Activated CD8-positive, alpha-beta T cell treated with anti-CD3 and anti-CD28 coated beads, Interleukin-2, amount 10 ng/mL, durations not matched to agents 7 days and 5 days (primary cell): ENCODE results near the gene HNRNPC. TPM values are rescaled to one million over a fixed set of nuclear protein-coding genes. Genes with fewer than 3 reads are reported as not detected.
"Not testable (repeated sequence)": the region's sequence is repeated elsewhere in the genome, so short reads cannot be mapped to it uniquely, and the experiment has no call there.

Experiments
- ATAC-seq: fragments of 150-1000 bp; cut with Tn5 transposase; one replicate; pipeline ENCODE4 v1.10.0; 2021; ENCODE audit warnings: moderate library complexity
- CTCF ChIA-PET: fragments of 350-600 bp; sonication (Branson Sonifier 250); formaldehyde crosslinking; loops from one replicate; lab custom pipeline; 2021; ENCODE audit warnings: antibody characterized with exemption; lab: Charles Lee
- POLR2A ChIA-PET: fragments of 350-600 bp; sonication (Branson Sonifier 250); formaldehyde crosslinking; loops from one replicate; lab custom pipeline; 2021; ENCODE audit warnings: antibody characterized with exemption; lab: Charles Lee
- DNase-seq: peaks from one replicate; pipeline ENCODE4 v3.0.0-alpha.2; 2020
- H3K27ac Mint-ChIP-seq: one replicate; pipeline ENCODE4 v1.8.0; 2021; ENCODE audit warnings: mild to moderate bottlenecking, mixed read lengths
- H3K27me3 Mint-ChIP-seq: one replicate; pipeline ENCODE4 v1.8.0; 2021; ENCODE audit warnings: low read depth, mixed read lengths
- H3K36me3 Mint-ChIP-seq: one replicate; pipeline ENCODE4 v1.8.0; 2021; ENCODE audit warnings: low read depth, mixed read lengths
- H3K4me1 Mint-ChIP-seq: one replicate; pipeline ENCODE4 v1.8.0; 2021; ENCODE audit warnings: low read depth, mixed read lengths
- H3K4me3 Mint-ChIP-seq: one replicate; pipeline ENCODE4 v1.8.0; 2021; ENCODE audit warnings: mild to moderate bottlenecking, mixed read lengths
- H3K9me3 Mint-ChIP-seq: one replicate; pipeline ENCODE4 v1.8.0; 2022; ENCODE audit warnings: mixed read lengths; ENCODE audit not compliant: insufficient read depth
- total RNA-seq, 2 experiments: library from RNA; stranded (reverse); gene quantifications; one replicate each; pipeline ENCODE4 v1.2.3, GENCODE V29; 2021

The HNRNPC gene
- total RNA-seq, 2 experiments from 2014 or later, result 768 to 782 TPM

DNA sequence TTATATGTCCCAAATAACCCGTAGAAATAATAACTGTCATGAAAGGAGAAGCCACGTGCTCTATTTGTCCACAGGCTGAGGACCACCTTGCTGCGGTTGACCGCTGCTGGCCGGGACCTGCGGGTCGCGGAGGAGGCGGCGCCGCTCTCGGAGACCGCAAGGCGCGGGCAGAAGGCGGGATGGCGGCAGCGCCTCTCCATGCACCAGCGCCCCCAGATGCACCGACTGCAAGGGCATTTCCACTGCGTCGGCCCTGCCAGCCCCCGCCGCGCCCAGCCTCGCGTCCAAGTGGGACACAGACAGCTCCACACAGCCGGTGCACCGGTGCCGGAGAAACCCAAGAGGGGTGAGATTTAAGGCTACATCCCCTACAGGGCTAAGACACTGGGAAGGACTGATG, 31.6 kb upstream of the HNRNPC start:
- DNase-seq, result peak; percentile 31
- Mint-ChIP-seq H3K36me3 (no peaks in the 10 kb centered on the region), H3K27ac (no peak overlapping the region), H3K27me3 (peaks cover 30% of the 10 kb centered on the region), H3K9me3 (no peaks in the 10 kb centered on the region), H3K4me3 (no peak overlapping the region), H3K4me1 (peaks cover 12% of the 10 kb centered on the region)
- ChIA-PET CTCF (interaction anchor here (0.7 kb wide), 1 partner anchor 113 kb away, joined by 3 read pairs; no protein-coding TSS in a partner anchor), POLR2A (no interaction called here)
- peak; percentile 81 for ATAC-seq

DNA sequence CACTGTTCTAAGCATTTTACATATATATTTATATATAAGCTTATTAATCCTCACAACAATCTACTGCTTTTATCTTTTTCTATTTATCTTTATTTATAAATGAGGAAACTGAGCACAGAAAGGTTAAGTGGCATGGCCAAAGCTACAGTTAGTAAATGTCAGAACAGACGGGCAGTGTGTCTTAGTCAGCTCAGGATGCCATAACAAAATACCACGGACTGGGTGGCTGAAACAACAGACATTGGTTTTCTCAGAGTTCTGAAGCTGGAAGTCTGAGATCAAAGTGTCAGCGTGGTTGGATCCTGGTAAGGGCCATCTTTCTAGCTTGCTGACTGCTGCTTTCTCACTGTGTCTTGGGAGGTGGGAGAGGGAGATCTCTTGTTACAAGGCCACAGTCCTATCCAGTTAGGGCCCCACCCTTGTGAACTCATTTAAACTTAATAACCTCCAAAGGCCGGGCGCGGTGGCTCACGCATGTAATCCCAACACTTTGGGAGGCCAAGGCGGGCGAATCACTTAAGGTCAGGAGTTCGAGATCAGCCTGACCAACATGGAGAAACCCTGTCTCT, 30.4 kb upstream of the HNRNPC start:
- Mint-ChIP-seq H3K27me3 (peaks cover 26% of the 10 kb centered on the region), H3K4me3 (no peak overlapping the region), H3K9me3 (no peaks in the 10 kb centered on the region), H3K4me1 (peaks cover 12% of the 10 kb centered on the region), H3K36me3 (no peaks in the 10 kb centered on the region), H3K27ac (no peak overlapping the region)
- ATAC-seq (no peak), DNase-seq (no peak)
- ChIA-PET POLR2A (interaction anchor here (1.2 kb wide), 1 partner anchor 60 kb away, joined by 3 read pairs; no protein-coding TSS in a partner anchor), CTCF (no interaction called here)

DNA sequence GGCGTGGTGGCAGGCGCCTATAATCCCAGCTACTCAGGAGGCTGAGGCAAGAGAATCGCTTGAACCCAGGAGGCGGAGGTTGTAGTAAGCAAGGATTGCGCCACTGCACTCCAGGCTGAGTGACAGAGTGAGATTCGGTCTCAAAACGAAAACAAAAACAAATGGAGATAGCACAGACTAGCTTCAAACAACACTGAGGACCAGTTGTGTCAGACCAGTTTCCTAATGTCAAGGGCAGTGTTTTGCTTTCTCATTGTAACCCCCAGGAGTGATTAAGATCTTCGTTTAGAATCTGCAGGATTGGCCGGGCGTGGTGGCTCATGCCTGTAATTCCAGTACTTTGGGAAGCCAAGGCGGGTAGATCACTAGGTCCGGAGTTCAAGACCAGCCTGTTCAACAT, 29.1 kb upstream of the HNRNPC start:
- no peak for DNase-seq
- ChIA-PET POLR2A (interaction anchor here (1.2 kb wide), 1 partner anchor 59 kb away, joined by 3 read pairs; no protein-coding TSS in a partner anchor), CTCF (no interaction called here)
- no peaks in the 10 kb centered on the region for H3K9me3 Mint-ChIP-seq
- peaks cover 26% of the 10 kb centered on the region for H3K27me3 Mint-ChIP-seq
- no peak overlapping the region for H3K27ac Mint-ChIP-seq
- no peaks in the 10 kb centered on the region for H3K36me3 Mint-ChIP-seq
- peaks cover 12% of the 10 kb centered on the region for H3K4me1 Mint-ChIP-seq
- no peak for ATAC-seq
- H3K4me3 Mint-ChIP-seq, result no peak overlapping the region

DNA sequence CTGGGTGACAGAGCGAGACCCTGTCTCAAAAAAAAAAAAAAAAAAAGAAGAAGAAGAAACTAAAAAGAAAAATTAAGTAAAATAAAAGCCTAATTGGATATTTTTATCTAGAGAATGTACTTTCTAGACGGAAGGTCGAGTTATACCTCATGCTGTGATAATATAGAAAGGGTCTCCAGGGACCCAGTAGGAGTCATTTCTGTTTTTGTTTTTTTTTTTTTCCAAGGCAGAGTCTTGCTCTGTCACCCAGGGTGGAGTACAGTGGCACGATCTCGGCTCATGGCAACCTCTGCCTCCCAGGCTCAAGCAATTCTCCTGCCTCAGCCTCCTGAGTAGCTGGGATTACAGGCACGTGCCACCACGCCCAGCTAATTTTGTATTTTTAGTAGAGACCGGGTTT, 24.8 kb upstream of the HNRNPC start:
- CTCF ChIA-PET, ATAC-seq, H3K4me3 Mint-ChIP-seq, DNase-seq, H3K27me3 Mint-ChIP-seq, H3K4me1 Mint-ChIP-seq, H3K36me3 Mint-ChIP-seq, H3K27ac Mint-ChIP-seq, POLR2A ChIA-PET, H3K9me3 Mint-ChIP-seq: not testable (repeated sequence)

- Mint-ChIP-seq H3K4me3 (no peak overlapping the region), H3K27ac (no peak overlapping the region), H3K9me3 (no peaks in the 10 kb centered on the region), H3K4me1 (no peaks in the 10 kb centered on the region), H3K36me3 (no peaks in the 10 kb centered on the region), H3K27me3 (peaks cover 7% of the 10 kb centered on the region)
- ATAC-seq, result no peak
- no peak for DNase-seq
- ChIA-PET CTCF (no interaction called here), POLR2A (no interaction called here)
Measured at GRCh38 chr14:21287168-21287567, 17.9 kb upstream of the HNRNPC start.

GRCh38 chr14:21286516-21286915, 17.3 kb upstream of the HNRNPC start:
- H3K27ac Mint-ChIP-seq, H3K4me1 Mint-ChIP-seq, POLR2A ChIA-PET, H3K27me3 Mint-ChIP-seq, DNase-seq, CTCF ChIA-PET, H3K4me3 Mint-ChIP-seq, H3K9me3 Mint-ChIP-seq, H3K36me3 Mint-ChIP-seq, ATAC-seq: not testable (repeated sequence)

- H3K4me1 Mint-ChIP-seq, H3K4me3 Mint-ChIP-seq, H3K27me3 Mint-ChIP-seq, H3K9me3 Mint-ChIP-seq, H3K36me3 Mint-ChIP-seq, ATAC-seq, POLR2A ChIA-PET, DNase-seq, H3K27ac Mint-ChIP-seq: not testable (repeated sequence)
- CTCF ChIA-PET, result interaction anchor here (1.0 kb wide), 1 partner anchor 17 kb away, joined by 3 read pairs; no protein-coding TSS in a partner anchor
Measured at GRCh38 chr14:21281917-21282316, 12.7 kb upstream of the HNRNPC start.

DNA sequence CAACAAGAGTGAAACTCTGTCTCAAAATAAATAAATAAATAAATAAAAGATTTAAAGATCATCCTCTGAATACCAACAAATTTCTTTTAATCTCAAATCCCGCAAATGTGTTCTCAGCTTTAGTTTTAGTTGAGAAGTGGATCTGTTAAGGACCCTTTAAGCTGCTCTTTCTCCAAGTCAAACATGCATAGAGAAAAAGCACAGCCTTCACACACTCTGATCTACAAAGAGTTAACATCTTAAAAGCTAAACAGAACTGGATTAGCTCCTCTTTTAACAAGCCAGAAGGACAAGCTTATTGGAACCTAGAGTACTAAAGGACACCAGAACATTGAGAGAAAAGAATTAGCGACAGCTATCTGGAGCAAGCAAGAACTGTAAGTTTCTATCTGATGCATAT, 10.5 kb upstream of the HNRNPC start, which contains the start of gene RPGRIP1:
RPGRIP1 (plus strand) TSS at position 301 of the 400 bp plus-strand sequence. CDS start 7,894 bp downstream, outside the sequence.
- no peak for ATAC-seq
- ChIA-PET CTCF (no interaction called here), POLR2A (interaction anchor here (0.7 kb wide), 1 partner anchor 15 kb away, joined by 4 read pairs; no protein-coding TSS in a partner anchor)
- no peaks in the 10 kb centered on the region for H3K9me3 Mint-ChIP-seq
- H3K36me3 Mint-ChIP-seq, result no peaks in the 10 kb centered on the region
- no peak within 1 kb of the TSS for H3K27ac Mint-ChIP-seq
- peaks cover 5% of the 10 kb centered on the region for H3K27me3 Mint-ChIP-seq
- H3K4me3 Mint-ChIP-seq, result no peak within 1 kb of the TSS
- DNase-seq, result no peak
- peaks cover 3% of the 10 kb centered on the region for H3K4me1 Mint-ChIP-seq

- Mint-ChIP-seq H3K4me3 (no peak overlapping the region), H3K4me1 (peaks cover 3% of the 10 kb centered on the region), H3K27me3 (peaks cover 2% of the 10 kb centered on the region), H3K27ac (no peak overlapping the region), H3K36me3 (no peaks in the 10 kb centered on the region), H3K9me3 (no peaks in the 10 kb centered on the region)
- ChIA-PET POLR2A (no interaction called here), CTCF (no interaction called here)
- ATAC-seq, result no peak
- no peak for DNase-seq
Measured at GRCh38 chr14:21278632-21279031, 9.4 kb upstream of the HNRNPC start.

GRCh38 chr14:21275261-21275858, 6.1 kb upstream of the HNRNPC start:
- Mint-ChIP-seq H3K36me3 (no peaks in the 10 kb centered on the region), H3K4me3 (no peak overlapping the region), H3K4me1 (peaks cover 3% of the 10 kb centered on the region), H3K27me3 (peaks cover 2% of the 10 kb centered on the region), H3K9me3 (no peaks in the 10 kb centered on the region), H3K27ac (peak overlapping the region; percentile 7)
- POLR2A ChIA-PET, result no interaction called here
- CTCF ChIA-PET, result interaction anchor here (1.0 to 1.5 kb wide), 2 partner anchors 19 to 282 kb away, joined by 3 to 4 read pairs; no protein-coding TSS in a partner anchor
- DNase-seq (no peak), ATAC-seq (no peak)

- POLR2A ChIA-PET, H3K9me3 Mint-ChIP-seq: not testable (repeated sequence)
Measured at GRCh38 chr14:21272661-21273060, 3.4 kb upstream of the HNRNPC start.

DNA sequence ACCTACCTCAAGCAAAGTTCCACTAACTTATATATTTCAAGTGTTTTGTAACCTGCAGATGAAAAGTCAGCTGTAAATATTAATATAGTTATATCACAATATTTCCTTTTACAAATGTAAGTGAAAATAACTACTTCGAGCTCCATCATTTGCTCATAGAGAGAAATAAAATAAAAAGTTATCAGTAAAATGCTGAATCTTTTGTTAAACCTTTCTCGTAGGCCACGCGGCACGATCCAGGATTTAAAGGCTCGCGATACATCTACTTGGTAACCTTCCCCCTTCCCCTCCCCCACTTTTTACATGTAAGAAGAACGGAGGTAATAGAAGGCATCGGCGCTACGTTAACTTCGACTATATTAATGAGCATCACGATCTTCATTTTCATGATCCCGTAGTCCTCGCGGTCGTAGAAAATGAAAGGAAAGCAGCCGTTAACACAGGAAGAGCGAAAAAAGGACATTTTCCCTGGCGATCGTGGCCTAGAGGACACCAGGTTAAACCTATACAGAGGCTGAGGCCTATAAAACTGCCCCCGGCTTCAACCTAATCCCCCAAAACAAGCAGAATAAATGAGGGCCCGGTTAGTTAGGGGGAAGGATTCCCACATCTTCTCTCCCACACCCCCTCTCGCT, 508 bp downstream of the HNRNPC start:
- no peaks in the 10 kb centered on the region for H3K27me3 Mint-ChIP-seq
- peak overlapping the region; percentile 100 for H3K27ac Mint-ChIP-seq
- ChIA-PET POLR2A (interaction anchor here (0.9 to 1.0 kb wide), 2 partner anchors 11 to 116 kb away, joined by 3 to 7 read pairs; no protein-coding TSS in a partner anchor), CTCF (no interaction called here)
- no peaks in the 10 kb centered on the region for H3K9me3 Mint-ChIP-seq
- H3K36me3 Mint-ChIP-seq, result peaks cover 53% of the 10 kb centered on the region
- peak overlapping the region; percentile 100 for H3K4me3 Mint-ChIP-seq
- H3K4me1 Mint-ChIP-seq, result peaks cover 38% of the 10 kb centered on the region
- ATAC-seq, result no peak
- peak; percentile 59 for DNase-seq

More at GRCh38 chr14:21272661-21273060, 3.4 kb upstream of the HNRNPC start:
- peaks cover 18% of the 10 kb centered on the region for H3K36me3 Mint-ChIP-seq
- not testable (repeated sequence) for ATAC-seq, H3K4me1 Mint-ChIP-seq, DNase-seq, H3K4me3 Mint-ChIP-seq, H3K27ac Mint-ChIP-seq, H3K27me3 Mint-ChIP-seq
- CTCF ChIA-PET, result interaction anchor here (1.0 to 1.4 kb wide), 2 partner anchors 163 to 168 kb away, joined by 3 read pairs; no protein-coding TSS in a partner anchor
